Renal pelvis (tissue), 4 donors: Measurements from ENCODE around the gene TLR2. TPM values are rescaled to one million over a fixed set of nuclear protein-coding genes. Genes with fewer than 3 reads are reported as not detected.

Experiments
- DNase-seq: peaks from one replicate; pipeline ENCODE4 v3.0.0-alpha.2; 2013
- polyA plus RNA-seq, 3 donors: library from polyadenylated mRNA; unstranded; fragments of 120-200 nt; gene quantifications; one replicate each; pipeline ENCODE4 v1.2.1, GENCODE V29; 2013; ENCODE audit not compliant: insufficient read length in 3 of 3

The TLR2 gene
- polyA plus RNA-seq, 3 donors = 6.3 to 8.3 (median 6.5) TPM

DNA sequence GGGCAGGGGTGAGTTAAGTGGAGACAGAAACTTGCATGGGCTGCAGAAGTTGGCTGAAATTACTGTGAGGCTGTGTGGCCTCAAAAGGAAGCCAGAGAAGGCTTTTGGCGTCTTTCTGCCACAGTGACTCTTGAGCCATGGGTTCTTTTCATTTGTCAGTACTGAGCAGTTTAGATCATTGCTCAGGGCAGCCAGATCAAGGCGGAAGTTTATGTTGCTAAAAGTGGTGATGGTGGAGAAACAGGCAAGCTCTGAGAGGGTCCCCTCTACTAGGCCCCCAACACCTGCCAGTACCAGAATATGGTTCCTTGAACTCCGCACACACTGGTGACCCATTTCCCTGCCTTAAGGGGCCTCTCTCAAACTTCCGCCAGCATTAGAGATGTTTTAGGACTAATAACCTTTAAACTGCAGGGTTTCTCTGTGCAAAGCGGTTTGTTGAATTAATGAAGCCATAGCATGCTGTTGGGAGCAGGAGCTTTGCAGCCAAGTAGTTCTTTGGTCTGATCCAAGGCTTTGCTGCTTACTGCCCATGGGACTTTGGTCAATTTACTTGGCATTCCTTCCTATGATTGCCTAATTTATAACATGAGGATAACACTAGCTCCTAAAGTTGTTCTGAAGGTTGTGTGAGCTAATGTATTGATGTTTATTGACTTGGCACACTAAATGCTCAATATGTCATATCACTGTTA, 41.2 kb downstream of the TLR2 start:
- DNase-seq = no peak

- no peak for DNase-seq
These were observed 41.7 kb downstream of the TLR2 start for GRCh38 chr4:153725831-153726154.

- DNase-seq = no peak
These were observed 44.1 kb downstream of the TLR2 start for GRCh38 chr4:153728151-153728550.

DNA sequence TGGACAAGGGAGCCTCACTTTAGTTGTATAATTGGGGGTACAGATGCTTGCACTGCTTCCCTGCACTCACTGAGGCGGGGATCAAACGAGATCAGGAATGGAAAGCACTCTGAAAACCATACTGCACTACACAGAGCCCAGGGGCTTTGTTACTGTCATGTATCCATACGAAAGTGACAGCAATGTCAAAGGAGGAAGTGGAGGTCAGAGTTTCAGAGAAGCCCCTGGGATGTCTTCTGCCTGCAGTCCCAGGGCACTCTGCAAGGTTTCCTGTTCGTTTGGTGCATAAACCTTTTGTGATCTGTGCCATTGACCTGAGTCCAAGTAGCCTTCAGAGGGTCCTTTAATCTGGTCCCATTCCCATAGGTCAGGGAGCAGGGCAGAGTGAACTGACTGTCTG, 44.6 kb downstream of the TLR2 start:
- no peak for DNase-seq

GRCh38 chr4:153729895-153730294, 45.8 kb downstream of the TLR2 start:
- DNase-seq = no peak

GRCh38 chr4:153731239-153731638, 47.2 kb downstream of the TLR2 start:
- DNase-seq = no peak

GRCh38 chr4:153733751-153734448, 49.8 kb downstream of the TLR2 start:
- DNase-seq = no peak

DNA sequence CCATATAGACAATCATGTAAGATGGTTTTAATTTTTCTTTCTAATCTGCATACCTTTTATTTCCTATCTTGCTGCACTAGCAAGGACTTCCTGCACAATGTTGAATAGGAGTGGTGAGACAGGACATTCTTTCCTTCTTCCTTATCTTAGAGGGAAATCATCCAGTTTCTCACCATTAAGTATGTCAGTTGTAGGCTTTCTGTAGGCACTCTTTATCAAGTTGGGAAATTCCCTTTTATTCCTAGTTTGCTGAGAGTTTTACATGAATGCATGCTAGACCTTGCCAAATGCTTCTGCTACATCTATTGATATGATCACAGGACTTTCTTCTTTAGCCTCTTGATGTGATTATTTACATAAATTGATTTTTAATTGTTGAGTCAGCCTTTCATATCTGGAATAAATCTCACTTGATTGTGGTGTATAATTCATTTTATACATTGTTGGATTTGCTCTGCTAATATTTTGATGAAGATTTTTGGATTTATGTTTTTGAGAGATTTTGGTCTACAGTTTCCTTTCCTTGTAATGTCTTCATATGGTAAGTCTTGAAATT, 51.9 kb downstream of the TLR2 start:
- DNase-seq = no peak

- DNase-seq = no peak
These were observed 57.5 kb downstream of the TLR2 start for GRCh38 chr4:153741541-153741940.

- no peak for DNase-seq
These were observed 61.6 kb downstream of the TLR2 start for GRCh38 chr4:153745651-153746050.

GRCh38 chr4:153747406-153747955, 63.4 kb downstream of the TLR2 start:
- no peak for DNase-seq

DNA sequence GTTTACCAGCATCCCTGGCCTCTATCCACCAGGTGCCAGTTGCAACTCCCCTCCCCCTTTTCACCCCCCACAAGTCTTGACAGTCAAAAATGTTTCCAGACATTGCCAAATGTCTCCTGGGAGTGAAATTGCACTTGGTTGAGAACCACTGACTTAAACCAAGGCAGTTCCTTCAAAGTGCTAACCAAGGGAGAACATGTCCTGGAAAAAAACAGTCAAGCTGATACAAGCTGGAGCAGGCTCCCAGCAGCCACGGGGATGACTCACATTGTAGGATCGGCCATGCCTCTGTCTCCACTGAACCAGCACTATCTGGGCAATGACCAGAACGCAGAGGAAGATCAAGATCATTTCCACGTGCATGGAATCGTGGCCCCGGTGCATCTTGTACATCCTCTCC, 64.3 kb downstream of the TLR2 start:
- DNase-seq = no peak

DNA sequence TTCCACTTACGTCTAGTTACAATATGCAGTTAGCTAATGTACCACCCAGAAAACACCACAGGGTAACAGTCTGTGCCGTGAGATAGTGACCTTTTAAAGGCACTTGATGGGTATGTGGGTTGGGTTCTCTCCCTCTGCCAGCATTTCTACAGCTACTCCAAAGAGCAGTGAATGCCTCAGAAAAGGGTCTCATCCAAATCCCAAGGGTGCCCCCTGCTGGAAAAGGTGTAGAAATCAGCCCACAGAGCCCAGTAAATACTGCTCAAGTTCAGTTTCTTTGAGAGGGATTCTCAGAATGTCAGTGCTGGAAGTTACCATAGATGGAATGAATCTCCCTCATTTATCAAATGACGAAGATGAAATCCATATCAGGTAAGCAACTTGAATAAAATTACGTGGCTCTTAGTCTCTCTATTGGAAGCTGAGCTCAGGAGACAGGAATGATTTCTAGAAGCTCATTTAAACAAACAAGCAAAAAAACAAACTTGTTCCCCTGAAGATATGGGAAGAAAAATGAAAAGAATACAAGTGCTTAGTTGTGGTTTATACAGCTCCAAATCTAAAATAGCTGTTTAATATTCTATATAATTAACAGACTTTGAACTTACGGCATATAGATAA, 66.2 kb downstream of the TLR2 start:
- DNase-seq = peak; percentile 81

DNA sequence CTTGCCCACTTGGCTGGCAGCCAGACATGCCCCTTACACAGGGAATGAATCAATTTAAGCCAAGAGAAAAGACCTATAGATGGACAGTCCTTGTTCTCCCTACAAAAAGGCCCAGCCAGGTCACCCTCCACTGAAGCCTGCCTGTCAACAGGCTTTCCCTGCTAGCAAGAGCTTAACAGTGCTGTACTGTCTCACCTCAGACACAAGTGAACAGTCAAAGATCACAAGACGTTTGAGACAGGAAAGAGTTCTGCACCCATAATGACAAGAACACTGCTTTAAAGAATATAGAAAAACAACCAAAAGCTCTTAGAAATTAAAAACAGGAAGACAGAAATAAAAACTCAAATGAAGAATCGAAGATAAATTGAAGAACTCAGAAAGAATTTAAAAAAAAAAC, 71.1 kb downstream of the TLR2 start:
- DNase-seq = no peak

Other genes with a start within 250 kb of the TLR2 start
- gene TMEM131L, start 217.9 kb upstream of the TLR2 start, polyA plus RNA-seq = 10 to 100 TPM; 25.1 to 30.2 (median 26.6) TPM
- 1 to 10 TPM; 4.4 to 5.1 (median 4.9) TPM for gene RNF175, start 75.7 kb downstream of the TLR2 start, polyA plus RNA-seq
- gene SFRP2, start 104.8 kb downstream of the TLR2 start, polyA plus RNA-seq = 10 to 100 TPM; 14.2 to 15.4 (median 14.7) TPM